ENCODE data around the gene GALNT15.

GRCh38 chr3:16191591-16191990, 17.1 kb downstream of the GALNT15 start:
- TF ChIP-seq ZNF274 (IDR thresholded peaks at IDR 0.05; ENCODE audit: low read depth, low read length) = no peak
- TF ChIP-seq YY1 (IDR thresholded peaks at IDR 0.05; ENCODE audit: insufficient read depth, insufficient read length) = no peak
- no peak for TF ChIP-seq SUZ12 (IDR thresholded peaks at IDR 0.05; ENCODE audit: extremely low read depth, insufficient read depth, insufficient read length)

Data from NT2/D1 (cell line).